ENCODE measurements around the gene MSH5. TPM values are rescaled to one million over a fixed set of nuclear protein-coding genes. Genes with fewer than 3 reads are reported as not detected.

The MSH5 gene
- total RNA-seq, 1 donor from 2014 or later = 48.2 TPM

GRCh38 chr6:31776989-31777666, 37.3 kb downstream of the MSH5 start, which contains the start of gene VWA7:
Gene VWA7 (minus strand): TSS chr6:31777328. CDS start chr6:31776779, 549 bp downstream.
- Mint-ChIP-seq H3K27me3 (ENCODE audit: low read depth) (no peaks in the 10 kb centered on the region), H3K4me1 (peaks cover 12% of the 10 kb centered on the region), H3K4me3 (peak within 1 kb of the TSS; percentile 8), H3K27ac (peak within 1 kb of the TSS; percentile 69), H3K9me3 (no peaks in the 10 kb centered on the region), H3K36me3 (peaks cover 5% of the 10 kb centered on the region)
- peak in 1 of 2 experiments; percentile 54 for DNase-seq (ENCODE audit: low spot score in 2 of 2, unreplicated experiment in 2 of 2)
- TF ChIP-seq CTCF (IDR thresholded peaks at IDR 0.05; ENCODE audit: unreplicated experiment) = no peak

- Mint-ChIP-seq H3K27me3 (ENCODE audit: low read depth) (no peaks in the 10 kb centered on the region), H3K27ac (peak overlapping the region; percentile 6), H3K4me3 (no peak overlapping the region), H3K9me3 (no peaks in the 10 kb centered on the region), H3K4me1 (peaks cover 12% of the 10 kb centered on the region), H3K36me3 (peaks cover 8% of the 10 kb centered on the region)
- no peak for DNase-seq (ENCODE audit: low spot score in 2 of 2, unreplicated experiment in 2 of 2)
- no peak for TF ChIP-seq CTCF (IDR thresholded peaks at IDR 0.05; ENCODE audit: unreplicated experiment)
These were observed 37.9 kb downstream of the MSH5 start for GRCh38 chr6:31777667-31778050.

GRCh38 chr6:31778193-31778592, 38.4 kb downstream of the MSH5 start:
- Mint-ChIP-seq H3K27ac (peak overlapping the region; percentile 53), H3K36me3 (peaks cover 12% of the 10 kb centered on the region), H3K27me3 (ENCODE audit: low read depth) (no peaks in the 10 kb centered on the region), H3K9me3 (no peaks in the 10 kb centered on the region), H3K4me1 (peaks cover 12% of the 10 kb centered on the region), H3K4me3 (no peak overlapping the region)
- no peak for TF ChIP-seq CTCF (IDR thresholded peaks at IDR 0.05; ENCODE audit: unreplicated experiment)
- no peak for DNase-seq (ENCODE audit: low spot score in 2 of 2, unreplicated experiment in 2 of 2)

- H3K36me3 Mint-ChIP-seq = peaks cover 16% of the 10 kb centered on the region
- no peak for DNase-seq (ENCODE audit: low spot score in 2 of 2, unreplicated experiment in 2 of 2)
- no peaks in the 10 kb centered on the region for H3K9me3 Mint-ChIP-seq
- H3K4me1 Mint-ChIP-seq = peaks cover 12% of the 10 kb centered on the region
- H3K27me3 Mint-ChIP-seq (ENCODE audit: low read depth) = no peaks in the 10 kb centered on the region
- H3K27ac Mint-ChIP-seq = no peak overlapping the region
- no peak for TF ChIP-seq CTCF (IDR thresholded peaks at IDR 0.05; ENCODE audit: unreplicated experiment)
- H3K4me3 Mint-ChIP-seq = no peak overlapping the region
These were observed 39.4 kb downstream of the MSH5 start for GRCh38 chr6:31778999-31779885.

- Mint-ChIP-seq H3K9me3 (no peaks in the 10 kb centered on the region), H3K4me1 (peaks cover 12% of the 10 kb centered on the region), H3K27me3 (ENCODE audit: low read depth) (no peaks in the 10 kb centered on the region), H3K27ac (no peak overlapping the region), H3K4me3 (no peak overlapping the region), H3K36me3 (peaks cover 22% of the 10 kb centered on the region)
- TF ChIP-seq CTCF (IDR thresholded peaks at IDR 0.05; ENCODE audit: unreplicated experiment) = no peak
- DNase-seq (ENCODE audit: low spot score in 2 of 2, unreplicated experiment in 2 of 2) = no peak
These were observed 40.1 kb downstream of the MSH5 start for GRCh38 chr6:31779908-31780307.

All from mesothelial cell of epicardium (in vitro differentiated cells).